Measurements from ENCODE around the gene SIRPG. TPM values are rescaled to one million over a fixed set of nuclear protein-coding genes. Genes with fewer than 3 reads are reported as not detected.

SIRPG gene
- polyA plus RNA-seq, 1 of the 3 experiments (the other 2 are of a cell fraction) = not detected

DNA sequence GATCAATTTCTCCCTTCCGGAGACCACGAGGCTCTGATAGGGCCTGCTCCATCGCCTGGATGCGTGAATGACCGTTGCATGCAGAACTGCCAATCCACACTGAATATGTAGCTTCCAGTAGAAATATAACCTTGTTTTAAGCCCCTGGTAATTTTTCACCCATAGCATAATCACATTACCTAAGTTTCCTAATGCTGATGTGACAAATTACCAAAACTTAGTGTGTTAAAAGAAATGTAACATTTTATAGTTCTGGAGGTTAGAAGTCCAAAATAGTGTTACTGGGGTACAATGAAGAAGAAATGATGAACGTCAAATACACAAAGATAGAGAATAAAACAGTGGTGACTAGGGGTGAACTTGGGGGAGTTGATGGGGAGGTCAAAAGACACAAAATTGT is 78.1 kb downstream of the SIRPG start:
- ChIA-PET CTCF (no interaction called here), POLR2A (no interaction called here)
- 72% methylated on average over 6 of the region's 6 CpGs for WGBS (ENCODE audit: low lambda C conversion rate)

More for the DNA sequence above, 78.1 kb downstream of the SIRPG start:
- Histone ChIP-seq H3K27ac (ENCODE audit: low read depth in 2 of 2, low read length in 1 of 2) (no peak overlapping the region), H3K4me1 (ENCODE audit: control insufficient read depth in 1 of 2, insufficient read depth in 2 of 2, low read depth in 1 of 2, low read length in 1 of 2) (no peaks in the 10 kb centered on the region), H3K9me2 (no peaks in the 10 kb centered on the region), H3K79me2 (ENCODE audit: insufficient read depth) (no peaks in the 10 kb centered on the region), H3K36me3 (replicated peaks in 1 of 2; ENCODE audit: control insufficient read depth in 1 of 2, insufficient read depth in 2 of 2, low read length in 1 of 2) (no peaks in the 10 kb centered on the region), H4K20me1 (ENCODE audit: insufficient read depth) (no peaks in the 10 kb centered on the region), H3K9me3 (no peaks in the 10 kb centered on the region), H3K4me3 (ENCODE audit: low read depth in 2 of 2, low read length in 1 of 2) (no peak overlapping the region), H3K4me2 (no peak overlapping the region), H3K27me3 (ENCODE audit: insufficient read depth) (no peaks in the 10 kb centered on the region; the same call in 1 of the 2 replicates), H3K9ac (no peak overlapping the region), H2AFZ (ENCODE audit: low read depth) (no peak overlapping the region), H3F3A (replicated peaks; ENCODE audit: insufficient read depth) (no peaks in the 10 kb centered on the region)
- TF ChIP-seq NRF1 (IDR thresholded peaks at IDR 0.05; ENCODE audit: low read depth, low read length) (no peak), RCOR1 (IDR thresholded peaks at IDR 0.05; ENCODE audit: low read length) (no peak), SMC3 (IDR thresholded peaks at IDR 0.05; ENCODE audit: low read depth, low read length) (no peak), GATA2 (CRISPR knock-in tag; IDR thresholded peaks at IDR 0.05) (no peak)
- DNase-seq = no peak

Small RNA genes lying within 50 kb of the gene (small RNA-seq; reads per million reads assigned to genes)
- gene AL109809.3 (0 reads per million in 7 experiments), gene RN7SL561P (0 reads per million in 7 experiments)

Other genes with a start within 250 kb of the SIRPG start
- 30.6 and 45.9 TPM in 2 replicates for gene NSFL1C, start 190.9 kb downstream of the SIRPG start, polyA plus RNA-seq (2012; rRNA removed)
- not detected in 2 replicates for gene SIRPB2, start 166.4 kb downstream of the SIRPG start, polyA plus RNA-seq (2012; rRNA removed)
- gene SIRPD, start 100.1 kb downstream of the SIRPG start, polyA plus RNA-seq (2012; rRNA removed) = not detected in 2 replicates
- 0.19 and 0.53 TPM in 2 replicates for gene SIRPB1, start 37.8 kb downstream of the SIRPG start, polyA plus RNA-seq (2012; rRNA removed)
- gene SIRPA, start 237.6 kb upstream of the SIRPG start, polyA plus RNA-seq (2012; rRNA removed) = 6.8 and 9.1 TPM in 2 replicates